Stimulated activated CD8-positive, alpha-beta memory T cell treated with anti-CD3 and anti-CD28 coated beads, Interleukin-2, amount 100 ng/mL, for 48 hours (primary cell): ENCODE data around the gene MYO18B.

Source experiments
- DNase-seq, 2 donors: peaks; one replicate each; pipeline ENCODE4 v3.0.0-alpha.2; 2020; ENCODE audit warnings: low read depth in 2 of 2

MYO18B gene

DNA sequence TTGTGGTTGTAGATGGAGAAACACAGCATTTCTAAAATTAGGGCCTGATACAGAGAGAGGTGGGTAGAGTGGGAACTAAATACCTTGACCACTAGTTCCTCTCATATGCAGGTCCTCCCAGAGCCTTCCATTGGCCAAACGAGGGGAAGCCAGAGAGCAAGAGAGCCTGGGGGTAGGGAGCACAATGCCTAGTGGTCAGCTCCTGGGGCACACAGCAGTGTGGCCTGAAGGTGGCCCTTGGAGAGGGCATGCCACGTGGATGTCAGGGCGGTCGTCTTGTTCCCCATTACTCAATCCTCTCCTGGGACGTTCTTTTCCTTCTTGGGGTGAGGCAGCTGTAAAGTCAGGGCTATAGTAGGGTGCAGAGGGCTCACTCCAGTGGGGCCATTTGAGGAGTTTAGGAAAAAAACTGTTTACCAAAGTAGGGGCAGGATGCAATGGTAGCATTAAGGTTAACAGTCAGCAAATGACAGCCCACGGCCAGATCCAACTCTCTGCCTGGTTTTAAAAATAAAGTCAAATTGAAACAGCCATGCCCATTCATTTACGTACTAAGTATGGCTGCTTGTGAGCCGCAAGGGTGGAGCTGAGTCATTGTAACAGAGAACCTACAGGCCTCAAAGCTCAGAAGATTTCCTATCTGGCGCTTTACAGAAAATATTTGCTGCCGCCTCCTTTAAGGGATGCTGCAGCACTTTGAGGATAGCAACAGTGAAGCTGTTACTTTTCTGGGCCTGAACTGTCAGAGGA, 7.6 kb downstream of the MYO18B start:
- DNase-seq: peak in 1 of 2 donors; percentile 23

DNA sequence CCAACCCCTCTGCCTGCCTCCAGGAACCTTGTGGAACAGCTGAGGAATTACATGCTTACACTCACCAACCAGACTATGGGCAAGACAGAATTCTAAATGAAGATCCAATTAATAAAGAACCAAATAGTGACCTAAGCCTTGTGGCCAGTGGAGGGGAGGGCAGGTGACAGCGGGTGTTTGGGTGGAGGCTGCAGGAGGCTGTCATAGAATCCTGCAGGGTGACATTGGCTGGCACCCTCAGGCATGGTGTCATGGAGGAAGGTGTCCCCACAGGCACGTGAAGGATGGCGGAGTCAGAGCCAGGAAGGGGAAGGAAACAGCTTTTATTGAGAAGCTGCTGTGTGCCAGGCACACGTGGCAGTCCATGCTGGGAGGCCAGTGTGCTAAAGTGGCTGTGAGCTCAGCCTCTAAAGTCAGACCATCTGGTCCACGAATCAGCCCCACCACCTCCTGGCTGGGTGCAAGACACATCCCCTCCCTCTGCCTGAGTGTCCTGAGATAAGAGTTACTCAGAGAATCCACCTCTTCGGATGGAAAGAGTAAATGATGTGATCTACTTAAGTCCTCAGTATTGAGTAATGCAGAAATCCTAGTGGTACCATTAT, 8.7 kb downstream of the MYO18B start:
- no peak for DNase-seq

DNA sequence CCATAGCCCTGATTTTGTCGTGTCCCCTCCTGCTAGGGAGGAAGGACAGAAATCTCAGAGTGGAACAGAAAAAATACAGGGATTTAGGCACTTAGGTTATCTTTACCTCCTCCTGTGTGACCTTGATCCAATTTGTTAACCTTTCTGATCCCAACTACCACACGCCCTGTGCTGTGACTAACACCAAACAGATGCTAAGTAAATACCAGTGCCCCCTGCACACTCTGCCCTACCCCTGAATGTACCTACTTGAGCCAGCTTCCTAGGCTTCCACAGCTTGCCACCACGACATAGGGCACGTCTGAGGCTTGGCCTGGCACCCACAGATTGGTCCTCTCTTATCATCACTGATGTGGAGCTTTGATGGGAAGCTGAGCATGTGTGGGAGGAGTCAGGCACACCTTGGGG, 9.2 kb downstream of the MYO18B start:
- DNase-seq: no peak

DNA sequence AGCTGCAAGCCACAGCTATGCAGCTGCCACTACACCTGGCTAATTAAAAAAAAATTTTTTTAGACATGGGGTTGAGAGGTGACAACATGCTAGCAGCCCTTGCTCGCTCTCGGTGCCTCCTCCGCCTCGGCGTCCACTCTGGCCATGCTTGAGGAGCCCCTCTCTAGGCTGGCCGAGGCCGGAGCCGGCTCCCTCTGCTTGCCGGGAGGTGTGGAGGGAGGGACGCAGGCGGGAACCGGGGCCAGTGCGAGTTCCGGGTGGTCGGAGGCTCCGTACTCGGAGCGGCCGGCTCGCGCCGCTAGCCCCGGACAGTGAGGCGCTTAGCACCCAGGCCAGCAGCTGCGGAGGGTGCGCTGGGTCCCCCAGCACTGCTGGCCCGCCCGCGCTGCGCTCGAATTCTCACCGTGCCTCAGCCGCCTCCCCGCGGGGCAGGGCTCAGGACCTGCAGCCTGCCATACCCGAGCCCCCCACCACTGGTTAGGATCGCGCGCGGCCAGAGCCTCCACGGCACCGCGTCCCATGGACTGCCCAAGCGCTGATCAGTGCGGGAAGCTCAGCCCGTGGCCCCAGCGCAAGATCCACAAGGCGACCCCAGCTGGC, 10.7 kb downstream of the MYO18B start:
- DNase-seq: no peak

DNA sequence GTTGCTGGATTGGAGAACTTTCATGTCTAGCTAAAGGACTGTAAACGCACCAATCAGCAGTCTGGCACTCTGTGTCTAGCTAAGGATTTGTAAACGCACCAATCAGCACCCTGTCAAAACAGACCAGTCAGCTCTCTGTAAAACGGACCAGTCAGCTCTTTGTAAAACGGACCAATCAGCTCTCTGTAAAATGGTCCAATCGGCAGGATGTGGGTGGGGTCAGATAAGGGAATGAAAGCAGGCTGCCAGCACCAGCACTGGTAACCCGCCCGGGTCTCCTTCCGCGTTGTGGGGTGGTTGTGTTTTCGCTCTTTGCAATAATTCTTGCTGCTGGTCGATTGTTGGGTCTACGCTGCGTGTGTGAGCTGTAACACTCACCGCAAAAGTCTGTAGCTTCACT, 11.3 kb downstream of the MYO18B start:
- no peak for DNase-seq

DNA sequence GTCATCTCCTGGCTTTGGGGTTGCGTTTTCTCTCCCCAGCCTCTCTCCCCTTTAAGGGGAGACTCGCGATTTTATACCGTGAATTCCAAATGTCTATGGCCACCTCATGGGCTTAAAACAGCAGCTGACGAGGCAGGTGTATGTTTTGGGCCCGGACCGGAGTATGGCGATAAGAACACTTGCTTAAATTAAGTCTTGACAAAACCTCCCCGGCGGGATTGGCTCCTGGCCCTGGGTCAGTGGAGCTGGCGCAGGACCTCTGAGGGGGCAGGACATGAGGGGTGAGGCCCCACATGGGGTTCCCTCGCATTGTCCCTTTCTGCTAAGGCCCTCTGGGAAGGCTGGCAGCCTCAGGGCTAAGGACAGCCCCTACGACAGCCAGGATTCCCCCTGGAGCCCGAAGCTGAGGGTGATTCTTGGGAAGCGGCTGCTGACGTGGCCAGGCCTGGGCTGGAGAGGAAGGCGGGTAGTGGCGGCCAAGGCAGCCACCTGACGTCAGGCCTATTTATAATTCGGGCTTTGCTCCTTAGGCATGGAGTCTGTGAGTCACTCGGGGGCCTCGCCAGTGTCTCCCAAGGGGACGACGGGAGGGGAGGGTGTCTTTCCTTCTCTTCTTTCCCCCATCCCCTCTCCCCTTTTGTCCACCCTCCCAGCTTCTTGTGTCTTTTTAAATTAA, 12.7 kb downstream of the MYO18B start:
- DNase-seq: no peak

DNA sequence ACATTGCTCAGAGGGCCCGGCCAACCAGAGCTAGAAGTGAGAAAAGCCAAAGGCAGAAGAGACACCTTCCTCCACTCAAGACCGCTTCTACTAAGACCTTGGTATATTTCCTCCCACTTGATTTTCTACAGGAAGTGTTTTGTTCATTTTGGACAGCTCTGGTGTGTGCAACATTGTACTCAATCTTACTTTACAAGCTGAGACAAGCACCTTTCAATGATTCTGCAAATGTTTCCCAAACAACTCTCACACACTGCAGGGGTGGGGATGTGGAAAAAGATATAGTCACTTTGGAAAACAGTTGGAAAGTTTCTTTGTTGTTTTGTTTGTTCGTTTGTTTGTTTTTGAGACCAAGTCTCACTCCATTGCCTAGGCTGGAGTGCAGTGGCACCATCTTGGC, 15.7 kb downstream of the MYO18B start:
- no peak for DNase-seq

DNA sequence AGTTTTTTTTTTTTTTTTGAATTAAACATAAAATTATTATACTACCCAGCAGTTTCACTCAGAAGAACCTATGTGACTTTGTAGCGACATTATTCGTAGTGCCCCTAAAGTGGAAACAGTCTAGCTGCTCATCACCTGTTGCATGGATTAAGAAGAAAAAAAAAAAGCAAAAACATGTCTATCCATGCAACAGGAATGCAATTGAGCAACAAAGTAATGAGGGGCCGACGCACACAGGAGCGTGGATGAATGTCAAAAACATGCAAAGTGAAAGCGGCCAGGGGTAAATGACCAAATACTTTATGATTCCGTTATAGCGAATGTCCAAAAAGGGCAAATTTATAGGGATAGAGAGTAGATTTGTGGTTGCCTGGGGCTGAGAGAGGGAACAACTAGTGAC, 16.3 kb downstream of the MYO18B start:
- no peak for DNase-seq

DNA sequence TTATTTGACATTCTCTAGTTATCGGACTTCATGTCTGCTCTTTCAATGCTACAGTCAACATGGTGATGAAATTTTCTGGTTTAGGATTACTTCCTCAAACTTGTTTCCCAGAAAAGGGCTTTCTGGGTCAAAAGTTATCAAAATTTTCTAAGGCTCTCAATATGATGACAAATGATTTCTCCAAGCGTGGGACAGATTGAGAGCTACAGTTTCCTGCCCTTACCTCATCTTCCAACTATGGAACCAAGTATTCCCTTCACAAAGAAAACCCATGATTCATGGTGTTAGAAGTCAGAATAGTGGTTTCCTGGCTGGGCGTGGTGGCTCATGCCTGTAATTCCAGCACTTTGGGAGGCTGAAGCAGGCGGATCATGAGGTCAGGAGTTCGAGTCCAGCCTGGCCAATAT, 17.8 kb downstream of the MYO18B start:
- no peak for DNase-seq

DNA sequence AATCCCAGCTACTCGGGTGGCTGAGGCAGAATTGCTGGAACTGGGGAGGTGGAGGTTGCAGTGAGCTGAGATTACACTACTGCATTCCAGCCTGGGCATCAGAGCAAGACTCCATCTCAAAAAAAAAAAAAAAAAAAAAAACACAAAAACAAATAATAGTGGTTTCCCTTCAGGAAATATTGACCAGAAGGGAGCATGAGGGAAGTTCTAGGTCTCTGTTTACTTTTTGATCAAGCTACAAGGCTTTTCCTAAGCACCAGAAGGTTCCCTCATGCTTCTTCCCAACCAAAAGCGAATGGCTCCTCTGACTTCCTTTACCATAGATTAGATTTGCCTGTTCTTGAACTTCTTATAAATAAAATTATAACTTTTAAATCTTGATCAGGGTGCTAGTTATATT, 18.3 kb downstream of the MYO18B start:
- no peak for DNase-seq

DNA sequence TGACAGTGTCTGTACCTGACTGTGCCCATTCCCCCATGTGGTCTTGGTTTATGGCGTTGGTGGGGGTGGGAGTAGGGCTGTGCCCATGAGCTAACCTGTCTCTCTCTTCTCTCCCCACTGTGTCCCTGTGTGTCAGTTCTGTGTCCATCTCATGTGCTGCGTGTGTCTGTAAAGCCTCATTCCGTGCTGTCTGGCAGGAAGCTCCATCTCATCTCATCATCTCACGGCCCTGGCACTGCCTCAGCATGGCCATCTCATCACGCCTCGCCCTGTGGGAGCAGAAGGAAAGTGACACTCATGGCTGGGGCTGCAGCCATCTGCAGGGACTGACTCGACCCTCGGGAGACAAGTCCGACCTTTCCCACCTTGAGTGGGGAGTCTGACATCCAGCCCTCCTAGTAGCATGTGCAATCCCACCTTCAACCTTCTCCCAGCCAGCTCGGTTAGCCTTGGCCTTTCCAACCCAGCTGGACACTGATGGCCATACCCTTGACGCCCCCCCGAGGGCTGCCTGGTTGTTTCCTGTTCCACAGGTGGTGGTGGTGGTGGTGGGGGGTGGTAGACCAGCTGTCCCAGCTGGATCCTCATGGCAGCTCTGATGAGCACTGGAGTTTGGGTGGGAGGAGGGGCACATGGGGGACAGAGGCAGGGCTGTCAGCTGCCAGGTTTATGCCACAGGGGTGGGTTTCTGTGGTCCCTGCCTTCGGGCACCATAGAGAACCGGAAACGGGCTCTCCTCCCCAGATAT, 19.0 kb downstream of the MYO18B start:
- DNase-seq: no peak

DNA sequence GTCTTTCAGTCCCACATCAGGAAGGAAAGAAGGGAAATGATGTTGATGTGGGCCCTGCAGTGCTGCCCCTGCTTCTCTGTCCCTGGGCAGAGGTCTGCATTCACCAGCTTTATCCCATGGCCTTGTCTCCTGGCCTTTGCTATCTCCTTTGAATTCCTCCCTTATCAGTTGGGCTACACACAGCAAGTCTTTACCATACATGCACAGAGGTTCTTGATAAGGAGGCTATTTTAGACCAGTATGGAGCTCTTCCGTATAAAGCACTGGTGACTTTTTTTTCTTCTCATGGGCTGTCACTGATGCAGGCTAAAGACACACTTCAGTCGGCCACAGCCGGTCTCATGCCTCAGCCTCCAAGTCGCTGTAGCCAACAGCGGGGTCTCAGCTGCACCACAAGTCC, 20.2 kb downstream of the MYO18B start:
- DNase-seq: no peak

DNA sequence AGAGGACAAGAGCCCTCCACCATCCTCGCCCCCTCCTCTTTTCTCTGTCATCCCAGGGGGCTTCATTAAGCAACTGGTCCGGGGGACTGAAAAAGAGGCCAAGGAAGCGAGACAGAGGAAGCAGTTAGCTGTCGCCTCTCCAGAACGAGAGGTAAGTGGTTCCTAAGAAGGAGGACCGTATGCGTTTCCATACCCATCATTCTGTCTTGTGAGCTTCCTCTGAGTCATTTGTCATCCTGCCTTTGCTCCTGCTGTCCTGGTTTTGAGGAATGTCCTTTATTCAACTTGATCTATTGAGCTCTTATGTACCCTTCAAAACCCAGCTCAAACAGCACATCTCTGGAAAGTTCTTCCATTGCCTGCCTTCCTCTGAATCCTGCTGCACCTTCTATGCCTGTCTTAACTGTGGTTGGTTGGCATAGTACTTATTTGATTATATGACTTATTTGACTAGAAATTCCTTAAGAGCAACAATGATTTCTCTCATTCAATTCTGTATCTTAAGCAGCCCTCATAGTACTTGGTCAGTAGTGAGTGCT, 21.3 kb downstream of the MYO18B start:
- DNase-seq: no peak

DNA sequence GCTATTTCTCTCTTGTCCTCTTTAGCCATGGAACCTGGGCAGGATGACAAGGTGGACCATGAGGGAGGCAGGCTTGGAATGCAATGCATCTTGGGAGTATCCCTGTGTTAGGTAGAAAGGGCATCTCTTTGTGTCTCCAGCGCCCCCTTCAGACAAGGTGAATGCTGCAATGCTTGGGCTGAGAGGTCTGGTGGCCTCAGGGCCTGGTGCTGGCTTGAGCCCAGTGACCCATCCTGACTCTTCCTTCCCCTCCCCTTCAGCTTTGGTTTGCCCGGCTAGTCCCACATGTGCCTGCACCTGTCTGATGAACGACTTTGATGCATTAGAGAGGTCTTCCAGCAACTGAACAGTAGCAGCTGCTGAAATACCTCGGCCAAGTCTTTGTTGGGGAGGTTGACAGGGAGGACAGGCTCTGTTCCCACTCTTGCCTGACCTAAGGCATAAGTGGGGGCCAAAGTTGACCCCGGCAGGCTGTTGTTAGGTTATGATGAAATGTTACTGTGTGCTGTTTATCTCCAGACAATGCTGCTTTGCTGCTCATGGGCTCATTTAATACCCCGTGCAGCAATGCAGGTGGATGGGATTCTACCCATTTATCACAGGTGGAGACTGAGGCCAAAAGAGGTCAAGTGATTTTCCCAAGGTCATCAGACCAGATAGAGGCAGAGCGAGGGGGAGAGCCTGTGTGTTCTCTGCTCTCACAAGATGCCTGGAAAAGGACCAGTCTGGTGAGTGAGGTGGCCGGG, 22.5 kb downstream of the MYO18B start:
- no peak for DNase-seq

DNA sequence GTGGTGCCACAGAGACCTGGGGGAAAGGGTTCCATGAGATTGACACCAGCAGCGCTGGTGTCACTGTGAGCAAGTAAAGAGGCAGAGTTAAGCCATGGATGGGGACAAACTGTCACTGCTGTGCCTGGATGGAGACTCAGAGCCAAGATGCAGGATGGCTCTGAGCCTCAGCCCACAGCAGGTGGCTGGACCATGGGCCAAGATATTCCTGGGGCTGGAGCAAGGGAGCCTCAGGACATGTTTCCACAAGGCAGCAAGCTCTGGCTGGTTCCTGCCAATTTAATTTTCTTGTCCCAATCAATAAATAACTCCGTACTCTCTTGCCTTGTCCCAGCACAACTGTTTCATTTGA, 23.0 kb downstream of the MYO18B start:
- DNase-seq: no peak

DNA sequence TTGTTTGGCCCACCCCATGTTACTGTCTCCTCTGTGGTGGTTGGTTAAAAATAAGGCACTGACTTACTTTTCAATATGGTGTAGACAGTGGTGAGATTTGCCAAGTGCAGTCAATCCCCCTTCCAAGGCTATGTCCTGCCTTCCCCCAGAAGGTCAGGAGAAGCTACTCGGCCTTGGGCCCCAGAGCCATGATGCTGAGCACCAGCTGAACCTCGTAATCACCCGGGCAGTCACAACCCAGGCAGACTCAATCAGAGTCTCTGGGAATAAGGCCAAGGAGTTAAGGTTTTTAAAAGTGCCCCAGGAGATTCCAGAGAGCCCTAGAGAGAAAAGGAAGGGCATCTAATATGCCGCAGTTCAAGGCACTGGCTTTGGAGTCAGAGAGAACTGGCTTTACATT, 23.8 kb downstream of the MYO18B start:
- DNase-seq: no peak

DNA sequence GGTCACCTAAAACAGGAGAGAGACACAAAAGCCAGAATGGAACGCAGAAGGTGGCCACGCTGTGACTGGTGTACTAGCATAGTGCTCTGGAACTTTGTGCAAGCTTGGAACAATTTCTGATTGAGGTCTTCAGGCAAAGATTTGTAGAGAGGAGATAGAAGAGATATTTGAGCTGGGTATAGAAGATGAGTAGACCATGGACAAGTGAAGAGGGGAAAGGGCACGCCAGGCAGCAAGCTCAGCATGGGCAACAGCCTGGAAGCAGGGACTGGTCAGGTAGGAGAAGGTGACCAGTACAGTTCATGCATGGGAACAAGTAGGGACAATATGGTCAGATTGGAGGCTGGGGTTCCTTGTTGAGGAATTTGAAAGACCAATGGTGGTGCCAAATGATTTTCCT, 24.4 kb downstream of the MYO18B start:
- DNase-seq: no peak

DNA sequence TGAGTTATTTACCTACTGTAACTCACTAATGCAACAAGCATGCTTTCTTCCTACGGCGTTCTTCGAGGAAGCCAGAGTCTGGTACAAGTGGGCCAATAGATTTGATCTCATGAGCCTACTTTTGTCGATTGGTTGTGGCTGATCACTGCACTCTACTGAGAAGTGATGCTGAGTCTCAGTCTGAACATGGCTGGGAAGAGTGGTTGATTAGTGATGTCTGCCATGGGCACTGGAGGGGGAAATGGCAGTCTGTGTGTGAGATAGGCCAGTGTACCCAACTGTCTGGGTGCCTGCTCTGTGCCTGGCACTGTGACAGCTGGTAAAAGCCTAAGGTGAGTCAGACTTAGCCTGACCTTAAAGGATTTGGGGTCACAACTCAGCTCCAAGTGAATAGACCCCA, 28.3 kb downstream of the MYO18B start:
- DNase-seq: no peak

DNA sequence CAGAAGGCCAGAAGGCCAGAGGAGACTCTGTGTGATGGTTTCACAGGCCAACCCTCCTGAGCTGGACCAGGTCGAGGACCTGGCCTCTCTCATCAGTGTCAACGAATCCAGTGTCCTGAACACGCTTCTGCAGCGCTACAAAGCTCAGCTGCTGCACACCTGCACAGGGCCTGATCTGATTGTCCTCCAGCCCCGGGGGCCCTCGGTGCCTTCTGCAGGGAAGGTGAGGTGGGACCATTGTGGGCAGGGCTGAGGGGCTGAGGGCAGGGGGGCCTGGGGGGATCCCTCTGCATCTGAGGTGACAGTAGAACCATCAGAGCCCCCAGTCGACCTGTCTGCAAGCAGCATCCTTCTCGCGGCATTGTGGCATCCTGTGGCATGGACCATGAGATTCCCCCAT, 30.3 kb downstream of the MYO18B start:
- no peak for DNase-seq

DNA sequence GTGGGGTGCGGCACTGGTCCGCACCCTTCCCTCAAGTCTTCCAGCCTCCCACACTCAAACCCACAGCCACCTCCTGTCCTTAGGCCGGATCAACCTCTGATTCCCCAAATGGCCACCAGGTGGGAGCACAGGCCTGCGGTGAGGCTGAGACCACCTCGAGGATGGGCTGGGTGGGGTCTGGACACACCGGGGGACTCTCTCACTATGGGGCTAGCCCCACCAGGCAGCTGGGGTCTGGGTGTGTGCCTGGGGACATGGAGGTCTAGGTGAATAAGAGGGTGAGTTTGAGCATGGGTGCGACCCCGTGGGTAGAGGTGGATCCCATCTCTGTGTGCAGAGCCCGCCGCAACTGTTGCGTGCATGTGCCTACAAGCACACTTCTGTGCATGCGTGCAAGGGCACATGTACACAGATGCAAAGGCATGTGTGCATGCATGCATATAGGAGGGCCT, 32.6 kb downstream of the MYO18B start:
- no peak for DNase-seq

DNA sequence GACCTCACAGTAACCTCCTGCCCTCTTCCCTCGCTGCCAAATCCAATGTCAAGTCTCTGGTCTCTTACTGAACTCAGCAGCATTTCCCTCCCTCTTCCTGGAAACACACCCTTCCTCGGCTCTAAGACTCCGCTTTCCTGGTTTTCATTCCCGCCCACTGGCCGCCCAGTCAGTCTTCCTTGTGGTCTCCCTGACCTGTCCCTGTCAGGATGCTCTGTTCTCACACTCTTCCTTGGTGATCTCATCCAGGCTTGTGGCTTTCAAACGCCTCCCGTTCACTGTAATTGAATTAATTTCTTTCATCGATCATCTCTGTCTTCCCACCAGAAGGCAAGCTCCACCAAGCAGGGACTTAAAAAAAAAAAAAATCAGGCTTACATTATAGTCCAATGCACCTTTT, 33.5 kb downstream of the MYO18B start:
- DNase-seq: no peak
